SK-MEL-5 (cell line): ENCODE results near the gene POU2F2. TPM values are rescaled to one million over a fixed set of nuclear protein-coding genes. Genes with fewer than 3 reads are reported as not detected.
A peak's percentile ranks its signal among the peaks of the same experiment; 100 is the strongest.

Source experiments
- DNase-seq: peaks from one replicate; pipeline ENCODE4 v3.0.0-alpha.2; 2016; ENCODE audit warnings: low read depth, low spot score
- in situ Hi-C: cut with HindIII; loops from 2 replicates; pipeline ENCODE4 v1.10.0; 2016; ENCODE audit warnings: low sequenced_read_pairs, high pct_unique_total_duplicates, low pct_unique_long_range_greater_than_20kb
- total RNA-seq: library from RNA; depleted of rRNA; stranded (reverse); fragments of >200 nt; shearing (Covaris generic); gene quantifications from 2 replicates; pipeline ENCODE4 v1.2.3, GENCODE V29; 2014

The POU2F2 gene
- total RNA-seq, 1 experiment from 2014 or later = not detected

GRCh38 chr19:42159942-42160341 is 27.7 kb upstream of the POU2F2 start:
- in situ Hi-C loops = no loop called here
- DNase-seq = no peak

- in situ Hi-C loops = no loop called here
- no peak for DNase-seq
Measured at GRCh38 chr19:42158926-42159325, 26.7 kb upstream of the POU2F2 start.

GRCh38 chr19:42156571-42156970 is 24.3 kb upstream of the POU2F2 start:
- DNase-seq = no peak
- in situ Hi-C loops = no loop called here

GRCh38 chr19:42155796-42156195 is 23.6 kb upstream of the POU2F2 start:
- in situ Hi-C loops = no loop called here
- no peak for DNase-seq

- in situ Hi-C loops = no loop called here
- DNase-seq = no peak
Measured at GRCh38 chr19:42154471-42155323, 22.5 kb upstream of the POU2F2 start.

- DNase-seq = no peak
- in situ Hi-C loops = no loop called here
Measured at GRCh38 chr19:42153672-42154433, 21.6 kb upstream of the POU2F2 start.

GRCh38 chr19:42152910-42153671 is 20.8 kb upstream of the POU2F2 start:
- in situ Hi-C loops = no loop called here

GRCh38 chr19:42151782-42152684 is 19.8 kb upstream of the POU2F2 start:
- in situ Hi-C loops = no loop called here
- no peak for DNase-seq

More at GRCh38 chr19:42152910-42153671, 20.8 kb upstream of the POU2F2 start:
- no peak for DNase-seq

- DNase-seq = no peak
- in situ Hi-C loops = no loop called here
Measured at GRCh38 chr19:42150911-42151361, 18.7 kb upstream of the POU2F2 start.

- DNase-seq = no peak
- in situ Hi-C loops = no loop called here
Measured at GRCh38 chr19:42150364-42150763, 18.1 kb upstream of the POU2F2 start.

- in situ Hi-C loops = no loop called here
- DNase-seq = no peak
Measured at GRCh38 chr19:42149447-42150202, 17.4 kb upstream of the POU2F2 start.

- in situ Hi-C loops = no loop called here
- DNase-seq = no peak
Measured at GRCh38 chr19:42148266-42148665, 16.0 kb upstream of the POU2F2 start.

GRCh38 chr19:42143341-42144234 is 11.3 kb upstream of the POU2F2 start:
- in situ Hi-C loops = no loop called here
- DNase-seq = peak; percentile 10

- DNase-seq = peak; percentile 56
- in situ Hi-C loops = no loop called here
Measured at GRCh38 chr19:42140125-42140754, 8.0 kb upstream of the POU2F2 start.

- in situ Hi-C loops = no loop called here
- DNase-seq = no peak
Measured at GRCh38 chr19:42134535-42135070, 2.4 kb upstream of the POU2F2 start.
